Measurements from ENCODE around the gene WDSUB1.

Gene WDSUB1

DNA sequence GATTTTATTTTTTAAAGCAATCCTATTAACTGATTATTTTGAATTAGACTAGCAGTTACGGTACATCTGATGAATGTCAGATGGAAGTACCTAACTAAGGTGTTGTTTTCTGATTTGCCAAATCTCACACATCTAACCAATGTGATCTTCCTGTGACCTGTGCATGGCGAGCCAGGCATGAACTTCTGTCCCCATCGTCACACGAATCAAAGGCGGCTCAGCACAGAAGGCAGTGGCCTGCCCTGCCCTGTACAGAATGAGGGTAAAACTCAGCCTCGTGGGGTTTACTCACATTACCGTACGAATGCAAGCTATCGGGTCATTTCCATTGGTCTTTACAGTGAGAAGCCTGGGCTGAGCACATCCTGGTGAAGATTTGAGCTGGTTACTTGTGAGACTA, 87.3 kb downstream of the WDSUB1 start:
- no peak overlapping the region for H2AFZ ChIP-seq (ENCODE audit: low read depth, low read length)
- peaks cover 25 to 39% of the 10 kb centered on the region in 2 experiments for H3K36me3 ChIP-seq (ENCODE audit: control insufficient read depth in 1 of 2, insufficient read depth in 2 of 2, low read depth in 1 of 2, low read length in 2 of 2)
- 95% methylated on average over 9 of the region's 9 CpGs for WGBS
- H3K4ac ChIP-seq (ENCODE audit: low read depth in 1 of 2, low read length in 2 of 2): no peak overlapping the region
- peaks cover 20% of the 10 kb centered on the region for H3K4me1 ChIP-seq (ENCODE audit: control insufficient read depth, insufficient read depth, low read depth, low read length)
- H3K14ac ChIP-seq (ENCODE audit: low read length in 2 of 2): no peak overlapping the region
- H2BK12ac ChIP-seq (ENCODE audit: low read length in 2 of 2): peak overlapping the region in 1 of 2 experiments; percentile 35
- no peak overlapping the region for H3K9ac ChIP-seq (ENCODE audit: low read length)
- H3K9me3 ChIP-seq (ENCODE audit: control insufficient read depth, low read length): no peaks in the 10 kb centered on the region
- no peak overlapping the region for H3K18ac ChIP-seq (ENCODE audit: low read depth in 1 of 2, low read length in 2 of 2)
- H2BK5ac ChIP-seq (ENCODE audit: low read depth, low read length, poor library complexity, severe bottlenecking): no peak overlapping the region
- H3K27me3 ChIP-seq (ENCODE audit: control insufficient read depth in 1 of 2, insufficient read depth in 1 of 2, low read length in 2 of 2): no peaks in the 10 kb centered on the region
- H3K27ac ChIP-seq (ENCODE audit: low read length, poor library complexity, severe bottlenecking): no peak overlapping the region
- H2BK15ac ChIP-seq (ENCODE audit: low read depth, poor library complexity, severe bottlenecking): no peak overlapping the region
- H3K79me1 ChIP-seq (replicated peaks; ENCODE audit: low read length, poor library complexity, severe bottlenecking): peaks cover 13% of the 10 kb centered on the region
- H4K91ac ChIP-seq (ENCODE audit: low read length): no peak overlapping the region
- H2AK5ac ChIP-seq (ENCODE audit: low read length, severe bottlenecking): no peak overlapping the region
- no peak overlapping the region for H3K23ac ChIP-seq (ENCODE audit: low read length in 2 of 2)
- no peak overlapping the region for H3K4me3 ChIP-seq (ENCODE audit: insufficient read depth in 1 of 2, low read depth in 1 of 2, low read length in 2 of 2)
- H3K4me2 ChIP-seq (ENCODE audit: low read length, poor library complexity, severe bottlenecking): no peak overlapping the region
- no peak overlapping the region for H2BK120ac ChIP-seq (ENCODE audit: low read depth, low read length)
- H4K8ac ChIP-seq (ENCODE audit: low read length): no peak overlapping the region
- no peak for DNase-seq

DNA sequence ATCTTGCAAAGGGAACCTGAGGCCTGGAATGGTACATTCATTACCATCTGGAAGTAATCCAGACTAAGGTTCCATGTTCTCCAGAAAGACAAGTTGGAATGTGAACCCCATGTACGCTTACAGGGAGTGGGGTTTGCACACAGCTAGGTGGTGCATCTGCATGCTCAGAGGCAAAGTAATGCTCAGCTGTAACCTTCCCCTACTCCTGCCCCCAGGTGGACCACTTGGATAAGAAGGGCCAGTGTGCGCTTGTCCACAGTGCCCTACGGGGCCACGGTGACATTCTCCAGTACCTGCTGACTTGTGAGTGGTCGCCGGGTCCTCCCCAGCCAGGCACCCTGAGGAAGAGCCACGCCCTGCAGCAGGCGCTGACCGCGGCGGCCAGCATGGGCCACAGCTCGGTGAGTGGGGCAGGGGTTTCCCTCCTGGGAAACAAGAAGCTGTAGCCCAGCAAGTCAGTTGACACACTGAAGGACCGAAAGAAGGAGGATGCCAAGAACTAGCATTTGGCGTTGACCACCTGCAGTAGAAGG, 90.0 kb downstream of the WDSUB1 start:
- Histone ChIP-seq H3K14ac (ENCODE audit: low read length in 2 of 2) (no peak overlapping the region), H2BK15ac (ENCODE audit: low read depth, poor library complexity, severe bottlenecking) (no peak overlapping the region), H2BK120ac (ENCODE audit: low read depth, low read length) (no peak overlapping the region), H4K91ac (ENCODE audit: low read length) (no peak overlapping the region), H2BK12ac (ENCODE audit: low read length in 2 of 2) (no peak overlapping the region), H3K18ac (ENCODE audit: low read depth in 1 of 2, low read length in 2 of 2) (no peak overlapping the region), H3K23ac (ENCODE audit: low read length in 2 of 2) (no peak overlapping the region), H2AFZ (ENCODE audit: low read depth, low read length) (no peak overlapping the region), H3K9ac (ENCODE audit: low read length) (no peak overlapping the region), H2BK5ac (ENCODE audit: low read depth, low read length, poor library complexity, severe bottlenecking) (no peak overlapping the region), H4K8ac (ENCODE audit: low read length) (no peak overlapping the region), H3K36me3 (ENCODE audit: control insufficient read depth in 1 of 2, insufficient read depth in 2 of 2, low read depth in 1 of 2, low read length in 2 of 2) (peaks cover 26 to 36% of the 10 kb centered on the region in 2 experiments), H3K4ac (ENCODE audit: low read depth in 1 of 2, low read length in 2 of 2) (no peak overlapping the region), H3K4me3 (ENCODE audit: insufficient read depth in 1 of 2, low read depth in 1 of 2, low read length in 2 of 2) (no peak overlapping the region), H3K79me1 (replicated peaks; ENCODE audit: low read length, poor library complexity, severe bottlenecking) (peaks cover 15% of the 10 kb centered on the region), H3K4me1 (ENCODE audit: control insufficient read depth, insufficient read depth, low read depth, low read length) (peaks cover 10% of the 10 kb centered on the region), H3K27ac (ENCODE audit: low read length, poor library complexity, severe bottlenecking) (no peak overlapping the region), H3K27me3 (ENCODE audit: control insufficient read depth in 1 of 2, insufficient read depth in 1 of 2, low read length in 2 of 2) (no peaks in the 10 kb centered on the region), H3K4me2 (ENCODE audit: low read length, poor library complexity, severe bottlenecking) (no peak overlapping the region), H3K9me3 (ENCODE audit: control insufficient read depth, low read length) (no peaks in the 10 kb centered on the region), H2AK5ac (ENCODE audit: low read length, severe bottlenecking) (no peak overlapping the region)
- 97% methylated on average over 14 of the region's 14 CpGs for WGBS
- DNase-seq: no peak

DNA sequence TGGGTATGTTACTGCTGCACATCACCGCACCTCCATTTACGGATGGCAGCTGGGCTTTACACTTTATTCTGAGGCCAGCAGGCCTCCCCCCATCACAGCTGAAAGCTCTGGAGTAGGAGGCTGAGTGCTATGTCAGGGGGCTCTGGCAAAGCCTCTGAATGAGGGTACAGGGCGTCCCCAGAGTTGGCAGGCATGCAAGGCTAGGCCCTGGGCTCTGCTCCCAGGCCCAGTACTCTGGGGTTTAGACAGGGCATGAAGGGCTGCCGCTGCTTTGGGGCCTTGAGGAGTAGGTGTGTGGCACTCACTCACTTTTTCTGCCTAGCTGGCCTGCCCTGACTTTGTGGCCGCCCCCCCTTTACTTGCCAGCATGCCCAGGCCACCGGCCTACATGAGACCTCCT, 90.8 kb downstream of the WDSUB1 start:
- 98% methylated on average over 5 of the region's 6 CpGs for WGBS
- Histone ChIP-seq H2BK12ac (ENCODE audit: low read length in 2 of 2) (no peak overlapping the region), H2BK5ac (ENCODE audit: low read depth, low read length, poor library complexity, severe bottlenecking) (no peak overlapping the region), H3K9ac (ENCODE audit: low read length) (no peak overlapping the region), H3K4ac (ENCODE audit: low read depth in 1 of 2, low read length in 2 of 2) (no peak overlapping the region), H2AFZ (ENCODE audit: low read depth, low read length) (no peak overlapping the region), H3K79me1 (replicated peaks; ENCODE audit: low read length, poor library complexity, severe bottlenecking) (peaks cover 19% of the 10 kb centered on the region), H3K14ac (ENCODE audit: low read length in 2 of 2) (no peak overlapping the region), H3K36me3 (ENCODE audit: control insufficient read depth in 1 of 2, insufficient read depth in 2 of 2, low read depth in 1 of 2, low read length in 2 of 2) (peaks cover 26 to 38% of the 10 kb centered on the region in 2 experiments), H4K91ac (ENCODE audit: low read length) (no peak overlapping the region), H2AK5ac (ENCODE audit: low read length, severe bottlenecking) (no peak overlapping the region), H2BK15ac (ENCODE audit: low read depth, poor library complexity, severe bottlenecking) (no peak overlapping the region), H3K27ac (ENCODE audit: low read length, poor library complexity, severe bottlenecking) (no peak overlapping the region), H3K4me2 (ENCODE audit: low read length, poor library complexity, severe bottlenecking) (no peak overlapping the region), H2BK120ac (ENCODE audit: low read depth, low read length) (no peak overlapping the region), H4K8ac (ENCODE audit: low read length) (no peak overlapping the region), H3K27me3 (ENCODE audit: control insufficient read depth in 1 of 2, insufficient read depth in 1 of 2, low read length in 2 of 2) (no peaks in the 10 kb centered on the region), H3K23ac (ENCODE audit: low read length in 2 of 2) (no peak overlapping the region), H3K18ac (ENCODE audit: low read depth in 1 of 2, low read length in 2 of 2) (no peak overlapping the region), H3K4me1 (ENCODE audit: control insufficient read depth, insufficient read depth, low read depth, low read length) (peaks cover 7% of the 10 kb centered on the region), H3K4me3 (ENCODE audit: insufficient read depth in 1 of 2, low read depth in 1 of 2, low read length in 2 of 2) (no peak overlapping the region), H3K9me3 (ENCODE audit: control insufficient read depth, low read length) (no peaks in the 10 kb centered on the region)
- DNase-seq: no peak

- peak overlapping the region; percentile 62 for H4K91ac ChIP-seq (ENCODE audit: low read length)
- no peak overlapping the region for H2BK5ac ChIP-seq (ENCODE audit: low read depth, low read length, poor library complexity, severe bottlenecking)
- 99% methylated on average over 10 of the region's 10 CpGs for WGBS
- H3K27me3 ChIP-seq (ENCODE audit: control insufficient read depth in 1 of 2, insufficient read depth in 1 of 2, low read length in 2 of 2): no peaks in the 10 kb centered on the region
- no peak overlapping the region for H2BK15ac ChIP-seq (ENCODE audit: low read depth, poor library complexity, severe bottlenecking)
- H3K9me3 ChIP-seq (ENCODE audit: control insufficient read depth, low read length): no peaks in the 10 kb centered on the region
- H2BK12ac ChIP-seq (ENCODE audit: low read length in 2 of 2): no peak overlapping the region
- H3K36me3 ChIP-seq (ENCODE audit: control insufficient read depth in 1 of 2, insufficient read depth in 2 of 2, low read depth in 1 of 2, low read length in 2 of 2): peaks cover 23 to 36% of the 10 kb centered on the region in 2 experiments
- H3K23ac ChIP-seq (ENCODE audit: low read length in 2 of 2): no peak overlapping the region
- H3K4me1 ChIP-seq (ENCODE audit: control insufficient read depth, insufficient read depth, low read depth, low read length): peaks cover 7% of the 10 kb centered on the region
- H3K79me1 ChIP-seq (replicated peaks; ENCODE audit: low read length, poor library complexity, severe bottlenecking): peaks cover 26% of the 10 kb centered on the region
- no peak overlapping the region for H3K27ac ChIP-seq (ENCODE audit: low read length, poor library complexity, severe bottlenecking)
- no peak overlapping the region for H3K9ac ChIP-seq (ENCODE audit: low read length)
- H3K18ac ChIP-seq (ENCODE audit: low read depth in 1 of 2, low read length in 2 of 2): no peak overlapping the region
- H2AFZ ChIP-seq (ENCODE audit: low read depth, low read length): no peak overlapping the region
- no peak overlapping the region for H2BK120ac ChIP-seq (ENCODE audit: low read depth, low read length)
- no peak overlapping the region for H3K4me3 ChIP-seq (ENCODE audit: insufficient read depth in 1 of 2, low read depth in 1 of 2, low read length in 2 of 2)
- H4K8ac ChIP-seq (ENCODE audit: low read length): no peak overlapping the region
- DNase-seq: no peak
- H3K4ac ChIP-seq (ENCODE audit: low read depth in 1 of 2, low read length in 2 of 2): peak overlapping the region in 1 of 2 experiments; percentile 0
- no peak overlapping the region for H3K4me2 ChIP-seq (ENCODE audit: low read length, poor library complexity, severe bottlenecking)
- H2AK5ac ChIP-seq (ENCODE audit: low read length, severe bottlenecking): no peak overlapping the region
- no peak overlapping the region for H3K14ac ChIP-seq (ENCODE audit: low read length in 2 of 2)
Observed at GRCh38 chr2:159194241-159194640, 92.3 kb downstream of the WDSUB1 start.

All from mesenchymal stem cell (in vitro differentiated cells and primary cell).